Body of pancreas (tissue), 4 donors: Measurements from ENCODE around the gene SH2D3A.

Experiments
- POLR2A ChIP-seq, 3 donors: fragments of 450-650 bp; IDR thresholded peaks; one replicate each; pipeline ENCODE4 v1.6.1; 2016; ENCODE audit warnings: antibody characterized with exemption in 3 of 3, mild to moderate bottlenecking in 2 of 3
- TF ChIP-seq, protein P1 (sequence below), 7 experiments: fragments of 450-650 bp in 4 of 7; fragments of 200-600 bp in 3 of 7; sonication (generic) in 3 of 7; IDR thresholded peaks; one replicate each; pipeline ENCODE4 v1.5.1; 2016 to 2019; ENCODE audit warnings: antibody characterized with exemption in 7 of 7

DNA sequence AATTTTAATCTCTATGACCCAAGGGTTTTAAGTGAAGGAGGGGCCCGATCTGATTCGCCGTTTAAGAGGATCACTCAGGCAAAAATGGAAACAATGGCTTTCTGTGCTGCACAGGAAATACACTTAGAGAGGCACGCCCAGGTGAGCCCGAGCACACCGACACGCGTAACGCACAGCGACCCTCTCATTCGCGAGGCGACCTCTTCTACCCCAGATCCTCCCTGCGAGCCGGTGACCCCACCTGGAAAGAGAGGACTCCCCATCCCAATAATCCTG, 216 bp downstream of the SH2D3A start:
- TF ChIP-seq, protein P1, sequence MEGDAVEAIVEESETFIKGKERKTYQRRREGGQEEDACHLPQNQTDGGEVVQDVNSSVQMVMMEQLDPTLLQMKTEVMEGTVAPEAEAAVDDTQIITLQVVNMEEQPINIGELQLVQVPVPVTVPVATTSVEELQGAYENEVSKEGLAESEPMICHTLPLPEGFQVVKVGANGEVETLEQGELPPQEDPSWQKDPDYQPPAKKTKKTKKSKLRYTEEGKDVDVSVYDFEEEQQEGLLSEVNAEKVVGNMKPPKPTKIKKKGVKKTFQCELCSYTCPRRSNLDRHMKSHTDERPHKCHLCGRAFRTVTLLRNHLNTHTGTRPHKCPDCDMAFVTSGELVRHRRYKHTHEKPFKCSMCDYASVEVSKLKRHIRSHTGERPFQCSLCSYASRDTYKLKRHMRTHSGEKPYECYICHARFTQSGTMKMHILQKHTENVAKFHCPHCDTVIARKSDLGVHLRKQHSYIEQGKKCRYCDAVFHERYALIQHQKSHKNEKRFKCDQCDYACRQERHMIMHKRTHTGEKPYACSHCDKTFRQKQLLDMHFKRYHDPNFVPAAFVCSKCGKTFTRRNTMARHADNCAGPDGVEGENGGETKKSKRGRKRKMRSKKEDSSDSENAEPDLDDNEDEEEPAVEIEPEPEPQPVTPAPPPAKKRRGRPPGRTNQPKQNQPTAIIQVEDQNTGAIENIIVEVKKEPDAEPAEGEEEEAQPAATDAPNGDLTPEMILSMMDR (IDR thresholded peaks at IDR 0.05), result no peak
- no peak for TF ChIP-seq POLR2A (IDR thresholded peaks at IDR 0.05)
